Articular chondrocyte of knee joint (primary cell): ENCODE measurements around the gene GJE1. TPM values are rescaled to one million over a fixed set of nuclear protein-coding genes. Genes with fewer than 3 reads are reported as not detected.

Experiments used
- total RNA-seq: library from RNA; depleted of rRNA; stranded (reverse); fragments of >200 nt; gene quantifications from 2 replicates; pipeline ENCODE4 v1.2.3, GENCODE V29; 2012

The GJE1 gene
- not detected in 2 replicates for total RNA-seq

GRCh38 chr6:142132625-142133024 is at the start of gene GJE1:
Gene GJE1, plus strand, starts transcription at chr6:142132925. Its CDS starts 234 bp downstream, at chr6:142133159.

GRCh38 chr6:142146828-142147662 is 14.3 kb downstream of the GJE1 start, which contains the start of the genes NMBR and VTA1:
Gene NMBR, minus strand, starts transcription at chr6:142147122. Its CDS starts 58,464 bp downstream, at chr6:142088658.
Gene VTA1, plus strand, starts transcription at chr6:142147263. Its CDS starts 25 bp downstream, at chr6:142147288.

Other genes with a start within 250 kb of the GJE1 start
- gene NMBR, start 14.2 kb downstream of the GJE1 start, total RNA-seq, result not detected in 2 replicates
- 77.0 and 91.7 TPM in 2 replicates for gene VTA1, start 14.3 kb downstream of the GJE1 start, total RNA-seq
- 71.5 and 95.1 TPM in 2 replicates for gene ADGRG6, start 169.1 kb downstream of the GJE1 start, total RNA-seq